Measurements from ENCODE around the gene PYURF.

PYURF gene, protein sequence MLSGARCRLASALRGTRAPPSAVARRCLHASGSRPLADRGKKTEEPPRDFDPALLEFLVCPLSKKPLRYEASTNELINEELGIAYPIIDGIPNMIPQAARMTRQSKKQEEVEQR
- total RNA-seq, result 0 reads per million in 18 experiments

GRCh38 chr4:88523325-88524129 is at the start of gene PYURF:
Gene PYURF, minus strand, starts transcription at chr4:88523776. Its CDS starts 76 bp downstream, at chr4:88523700.
- peak; percentile 92 to 94 for DNase-seq

- DNase-seq, result no peak
Observed at GRCh38 chr4:88570001-88570400, 46.4 kb upstream of the PYURF start.

DNA sequence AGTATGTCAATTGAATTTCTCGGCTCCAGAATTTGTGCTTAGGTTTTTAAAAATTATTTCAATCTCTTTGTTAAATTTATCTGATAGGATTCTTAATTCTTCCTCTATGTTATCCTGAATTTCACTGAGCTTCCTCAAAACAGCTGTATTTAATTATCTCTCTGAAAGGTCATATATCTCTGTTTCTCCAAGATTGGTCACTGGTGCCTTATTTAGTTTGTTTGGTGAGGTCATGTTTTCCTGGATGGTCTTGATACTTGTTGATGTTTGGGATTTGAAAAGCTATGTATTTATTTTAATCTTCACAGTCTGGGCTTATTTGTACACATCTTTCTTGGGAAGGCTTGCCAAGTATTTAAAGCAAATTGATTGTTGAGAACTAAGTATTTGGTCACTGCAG is 44.0 kb upstream of the PYURF start:
- no peak for DNase-seq

GRCh38 chr4:88549815-88550214 is 26.2 kb upstream of the PYURF start:
- DNase-seq, result no peak

DNA sequence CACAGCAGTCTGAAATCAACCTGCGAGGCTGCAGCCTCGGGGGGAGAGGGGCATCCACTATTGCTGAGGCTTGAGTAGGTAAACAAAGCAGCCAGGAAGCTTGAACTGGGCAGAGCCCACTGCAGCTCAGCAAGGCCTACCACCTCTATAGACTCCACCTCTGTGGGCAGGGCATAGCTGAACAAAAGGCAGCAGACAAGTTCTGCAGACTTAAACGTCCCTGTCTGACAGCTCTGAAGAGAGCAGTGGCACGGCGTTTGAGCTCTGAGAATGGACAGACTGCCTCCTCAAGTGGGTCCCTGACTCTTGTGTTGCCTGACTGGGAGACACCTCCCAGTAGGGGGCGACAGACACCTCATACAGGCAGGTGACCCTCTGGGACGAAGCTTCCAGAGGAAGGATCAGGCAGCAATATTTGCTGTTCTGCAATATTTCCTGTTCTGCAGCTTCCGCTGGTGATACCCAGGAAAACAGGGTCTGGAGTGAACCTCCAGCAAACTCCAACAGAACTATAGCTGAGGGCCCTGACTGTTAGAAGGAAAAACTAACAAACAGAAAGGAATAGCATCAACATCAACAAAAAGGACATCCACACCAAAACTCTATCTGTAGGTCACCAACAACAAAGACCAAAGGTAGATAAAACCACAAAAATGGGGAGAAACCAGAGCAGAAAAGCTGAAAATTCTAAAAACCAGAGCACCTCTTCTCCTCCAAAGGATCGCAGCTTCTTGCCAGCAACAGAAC is 15.9 kb upstream of the PYURF start:
- DNase-seq, result peak; percentile 43 to 61

DNA sequence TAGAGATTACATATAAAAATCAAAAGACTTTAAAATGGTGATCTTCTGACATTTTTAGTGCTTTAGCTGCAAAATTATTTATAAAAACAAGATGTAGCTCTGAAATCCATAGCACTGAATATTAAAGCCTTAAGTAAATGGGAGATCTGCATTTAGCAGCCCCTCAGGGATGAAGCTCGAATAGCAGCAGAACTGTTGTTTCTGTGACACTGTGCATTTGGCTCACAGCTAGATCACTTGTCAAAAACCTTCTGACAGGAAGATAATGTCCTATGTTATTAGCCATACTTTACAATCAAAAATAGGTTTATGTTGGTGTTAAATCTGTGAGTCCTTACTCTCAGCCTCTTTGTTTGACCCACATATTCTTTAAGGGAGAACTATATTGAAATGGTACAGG is 14.1 kb upstream of the PYURF start:
- no peak for DNase-seq

DNA sequence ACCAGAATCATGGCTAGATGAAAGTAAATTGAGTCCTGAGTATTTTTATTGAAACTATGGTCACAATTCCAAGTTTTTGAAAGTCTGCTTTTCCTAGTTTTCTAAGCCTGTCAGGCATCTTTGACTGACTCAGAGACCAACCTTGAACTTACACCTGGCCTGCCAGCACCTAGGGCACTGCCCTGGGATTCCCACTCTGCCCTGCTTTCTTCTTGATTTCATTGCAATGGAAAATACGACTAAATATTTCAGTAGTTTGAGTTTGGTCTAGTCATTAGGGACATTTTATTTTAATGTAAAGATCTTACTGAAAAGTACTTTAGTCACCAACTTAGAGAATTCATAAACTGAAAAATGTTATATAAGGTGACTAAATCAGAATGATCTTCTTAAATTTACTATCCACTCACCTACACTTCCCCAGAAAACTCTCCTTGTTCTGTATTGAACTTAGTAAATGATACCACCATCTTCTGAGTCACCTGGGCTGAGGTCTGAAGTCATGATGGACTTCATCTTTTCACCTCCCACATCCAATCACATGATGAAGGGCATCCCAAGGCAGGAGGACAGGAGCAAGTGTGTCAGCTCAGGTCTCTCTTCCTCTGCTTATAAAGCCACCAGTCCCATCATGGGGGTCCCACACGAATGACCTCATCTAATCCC is 11.6 kb upstream of the PYURF start:
- no peak for DNase-seq

DNA sequence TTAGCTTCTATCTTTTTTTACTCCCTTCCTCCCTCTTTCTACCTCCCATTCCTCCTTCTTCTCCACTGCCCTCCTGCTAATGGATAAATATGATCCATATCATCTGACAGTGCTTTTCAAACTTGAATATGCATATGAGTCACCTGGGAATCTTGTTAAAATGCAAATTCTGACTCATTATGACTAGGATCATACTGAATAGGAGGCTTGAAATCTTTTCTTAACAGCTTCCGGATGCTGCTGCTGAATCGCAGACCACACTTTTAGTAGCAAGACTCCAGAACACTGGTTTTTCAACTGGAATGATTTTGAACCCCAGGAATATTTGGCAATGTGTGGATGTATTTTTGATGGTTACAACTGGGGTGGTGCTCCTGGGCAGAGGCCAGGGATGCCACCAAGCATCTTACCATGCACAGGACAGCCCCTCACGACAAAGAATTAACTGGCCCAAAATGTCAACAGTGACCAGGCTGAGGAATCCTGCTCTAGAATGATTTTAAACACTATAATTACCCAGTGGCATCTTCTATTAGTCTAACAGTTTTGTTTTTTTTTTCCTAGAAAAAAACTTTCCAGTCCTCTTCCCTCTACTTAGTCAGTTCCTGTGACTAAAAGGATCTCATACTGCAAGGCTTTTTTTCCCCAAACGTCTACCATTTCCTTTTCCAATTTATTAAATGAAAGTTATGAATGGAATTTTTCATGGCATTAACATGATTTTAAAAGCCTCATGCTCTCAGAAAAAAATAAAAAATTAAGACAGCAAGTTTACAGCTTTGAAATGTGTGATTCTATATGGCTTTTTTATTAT is 10.6 kb upstream of the PYURF start:
- no peak for DNase-seq

- no peak for DNase-seq
Observed at GRCh38 chr4:88533088-88533790, 9.7 kb upstream of the PYURF start.

DNA sequence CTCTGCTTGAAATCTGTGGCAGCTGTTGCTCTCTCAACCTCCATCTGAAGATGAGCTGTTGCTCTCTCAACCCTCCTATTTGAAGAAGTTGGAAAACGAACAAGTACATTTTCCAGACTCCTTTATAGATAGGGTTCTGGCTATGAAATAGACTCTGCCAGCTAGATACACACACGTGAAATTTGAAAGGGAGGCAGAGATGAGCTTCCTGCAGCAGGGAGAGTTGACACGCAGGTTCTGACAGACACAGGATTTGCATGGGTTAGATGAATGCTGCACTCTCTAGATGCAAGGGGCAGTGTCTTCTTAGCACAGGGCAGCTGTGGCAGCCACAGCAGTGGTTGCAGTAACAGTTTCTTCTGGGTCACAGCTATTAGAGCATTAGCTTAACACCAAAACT is 8.0 kb upstream of the PYURF start:
- DNase-seq, result no peak

DNA sequence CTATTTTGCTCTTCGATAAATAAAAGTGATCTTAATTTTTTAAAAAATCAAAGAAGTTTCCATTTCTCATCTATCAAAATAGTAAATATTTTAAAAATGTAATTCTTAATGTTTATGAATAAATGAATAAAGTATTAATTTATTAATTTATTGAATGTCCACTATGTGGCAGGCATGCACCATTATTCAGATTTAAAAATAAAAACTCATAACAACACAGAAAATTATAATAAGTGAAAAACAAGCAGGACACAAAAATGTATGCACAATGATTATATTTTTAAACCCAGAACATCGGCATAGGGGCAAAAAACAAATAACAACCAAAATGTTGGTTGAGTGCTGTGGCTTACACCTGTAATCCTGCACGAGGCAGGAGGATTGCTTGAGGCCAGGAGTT is 5.3 kb upstream of the PYURF start:
- no peak for DNase-seq

DNA sequence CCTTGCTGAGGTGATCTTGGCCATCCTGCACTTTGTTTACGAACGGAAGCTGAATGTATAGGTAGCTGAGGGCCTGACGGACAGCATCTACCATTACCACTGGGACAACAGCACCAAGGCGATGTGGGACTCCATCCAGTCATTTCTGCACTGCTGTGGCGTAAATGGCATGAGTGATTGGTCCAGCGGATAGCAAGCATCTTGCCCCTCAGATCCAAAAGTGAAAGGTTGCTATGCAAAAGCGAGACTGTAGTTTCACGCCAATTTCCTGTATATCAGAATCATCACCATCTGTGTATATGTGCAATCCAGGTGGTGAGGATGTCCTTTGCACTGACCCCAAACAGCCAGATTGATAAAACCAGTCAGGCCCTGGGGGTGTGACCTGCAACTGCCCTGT is 4.2 kb upstream of the PYURF start:
- no peak for DNase-seq

DNA sequence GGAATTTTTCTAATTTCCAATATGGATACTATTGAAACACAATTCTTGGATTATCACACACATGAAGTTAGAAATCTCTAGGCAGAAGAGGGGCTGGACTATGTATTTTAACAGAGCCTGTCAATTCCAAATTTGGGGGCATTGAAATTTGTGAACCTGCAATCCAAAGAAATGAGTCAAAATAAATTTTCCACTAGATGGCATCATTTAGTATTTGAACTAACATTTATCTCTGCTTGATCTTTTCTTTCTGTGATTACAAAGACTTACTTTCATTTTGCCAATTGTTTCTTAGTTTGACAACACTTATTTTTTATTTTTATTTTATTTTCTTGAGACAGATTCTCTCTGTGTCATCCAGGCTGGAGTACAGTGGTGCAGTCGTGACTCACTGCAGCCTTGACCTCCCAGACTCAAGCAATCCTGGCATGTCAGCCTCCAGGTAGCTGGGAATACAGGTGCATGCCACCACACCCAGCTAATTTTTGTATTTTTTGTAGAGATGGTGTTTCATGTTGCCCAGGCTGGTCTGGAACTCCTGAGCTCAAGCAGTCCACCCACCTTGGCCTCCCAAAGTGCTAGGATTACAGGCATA is 2.7 kb upstream of the PYURF start:
- peak in 1 of 2 donors; percentile 20 for DNase-seq

DNA sequence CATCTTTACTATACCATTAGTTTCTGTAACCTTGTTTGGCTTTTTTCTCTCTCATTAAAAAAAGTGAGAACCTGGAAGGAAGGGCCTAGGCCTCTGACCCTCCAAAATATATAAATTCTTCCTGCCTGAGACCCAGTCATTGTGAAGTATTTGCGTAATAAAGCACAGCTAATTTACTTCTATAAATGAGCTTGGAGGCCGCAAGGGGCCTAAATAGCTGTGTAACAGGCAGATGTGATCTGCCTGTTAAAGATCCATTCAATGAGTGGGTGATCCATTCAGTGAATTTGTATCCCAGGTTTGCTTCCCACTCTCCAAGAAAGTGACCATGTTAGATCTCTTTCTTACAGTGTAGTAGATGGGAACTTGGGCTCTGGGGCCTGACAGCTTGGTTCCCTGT is 595 bp upstream of the PYURF start:
- no peak for DNase-seq

GRCh38 chr4:88522702-88523324 is 763 bp downstream of the PYURF start:
- DNase-seq, result peak; percentile 47 to 57

GRCh38 chr4:88518911-88519310 is 4.7 kb downstream of the PYURF start:
- DNase-seq, result no peak

DNA sequence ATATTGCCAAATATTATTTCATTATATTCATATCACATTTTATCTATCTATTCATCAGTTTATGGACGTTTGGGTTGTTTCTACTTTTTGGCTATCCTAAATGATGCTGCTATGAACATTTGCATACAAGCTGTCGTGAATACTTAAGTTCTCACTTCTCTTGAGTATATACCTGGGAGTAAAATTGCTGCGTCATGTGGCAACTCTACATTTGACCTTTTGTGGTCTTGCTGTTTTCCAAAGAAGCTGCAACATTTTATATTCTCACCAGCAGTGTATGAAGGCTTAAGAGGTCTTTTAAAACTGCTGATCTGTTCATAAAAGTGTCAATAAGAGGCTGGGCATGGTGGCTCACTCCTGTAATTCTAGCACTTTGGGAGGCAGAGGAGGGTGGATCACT is 5.8 kb downstream of the PYURF start:
- DNase-seq, result no peak

DNA sequence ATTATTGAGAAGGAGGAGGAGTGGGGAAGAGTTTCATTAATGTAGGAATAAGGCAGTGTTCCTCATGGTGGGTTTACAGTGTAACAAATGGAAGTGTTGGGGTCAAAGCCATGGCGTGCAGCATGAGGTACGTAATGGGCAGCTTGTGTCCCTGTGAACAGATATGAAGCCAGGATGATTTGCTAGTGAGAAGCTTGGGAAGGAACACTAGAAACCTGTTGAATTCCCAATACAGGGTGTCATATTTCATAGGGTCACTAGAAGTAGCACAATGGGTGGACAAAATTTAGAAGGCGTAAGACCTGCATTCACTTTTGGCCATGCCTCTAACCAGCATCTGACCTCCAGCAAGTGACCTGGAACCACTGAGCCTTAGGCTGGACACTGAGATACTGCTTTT is 6.8 kb downstream of the PYURF start:
- no peak for DNase-seq

DNA sequence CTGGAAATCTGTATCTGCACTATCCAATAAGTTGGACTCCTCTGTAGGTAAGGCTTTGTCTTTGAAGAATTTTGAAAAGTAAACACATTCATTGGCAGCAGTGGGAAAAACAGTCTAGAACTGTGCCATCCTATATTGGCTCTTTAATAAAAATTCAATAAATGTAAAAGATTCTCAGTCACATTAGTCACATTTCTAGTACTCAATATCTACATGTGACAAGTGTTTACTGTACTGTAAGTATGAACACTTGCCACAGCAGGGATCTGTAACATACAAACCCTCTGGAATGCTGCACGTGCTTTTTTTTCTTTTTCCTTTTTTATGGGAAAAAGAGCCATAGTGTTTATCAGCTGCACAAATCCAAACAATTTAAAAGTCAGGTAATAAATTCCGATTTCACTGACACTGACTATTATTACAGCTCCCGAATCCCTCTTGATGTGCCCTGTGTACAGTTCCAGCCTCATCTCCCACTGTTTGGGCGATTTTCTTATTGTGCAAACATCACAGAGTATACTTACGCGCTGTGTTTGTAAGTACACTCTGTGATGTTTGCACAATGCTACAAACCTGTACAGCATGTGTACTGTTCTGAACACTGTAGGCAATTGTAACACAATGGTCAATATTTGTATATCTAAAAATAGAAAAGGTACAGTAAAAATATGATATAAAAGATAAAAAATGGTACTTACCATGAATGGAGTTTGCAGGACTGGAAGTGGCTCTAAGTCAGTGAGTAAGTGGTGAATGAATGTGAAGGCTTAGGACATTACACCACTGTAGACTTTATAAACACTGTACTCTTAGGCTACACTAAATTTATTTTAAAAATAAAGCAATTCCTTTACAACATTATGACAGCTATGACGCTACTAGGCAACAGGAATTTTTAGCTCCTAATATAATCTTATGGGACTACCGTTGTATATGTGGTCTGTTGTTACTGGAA is 8.7 kb downstream of the PYURF start:
- DNase-seq, result no peak

- DNase-seq, result no peak
Observed at GRCh38 chr4:88511236-88511635, 12.3 kb downstream of the PYURF start.
